ENCODE measurements around the gene WNK2.
A peak's percentile ranks its signal among the peaks of the same experiment; 100 is the strongest.

WNK2 gene

DNA sequence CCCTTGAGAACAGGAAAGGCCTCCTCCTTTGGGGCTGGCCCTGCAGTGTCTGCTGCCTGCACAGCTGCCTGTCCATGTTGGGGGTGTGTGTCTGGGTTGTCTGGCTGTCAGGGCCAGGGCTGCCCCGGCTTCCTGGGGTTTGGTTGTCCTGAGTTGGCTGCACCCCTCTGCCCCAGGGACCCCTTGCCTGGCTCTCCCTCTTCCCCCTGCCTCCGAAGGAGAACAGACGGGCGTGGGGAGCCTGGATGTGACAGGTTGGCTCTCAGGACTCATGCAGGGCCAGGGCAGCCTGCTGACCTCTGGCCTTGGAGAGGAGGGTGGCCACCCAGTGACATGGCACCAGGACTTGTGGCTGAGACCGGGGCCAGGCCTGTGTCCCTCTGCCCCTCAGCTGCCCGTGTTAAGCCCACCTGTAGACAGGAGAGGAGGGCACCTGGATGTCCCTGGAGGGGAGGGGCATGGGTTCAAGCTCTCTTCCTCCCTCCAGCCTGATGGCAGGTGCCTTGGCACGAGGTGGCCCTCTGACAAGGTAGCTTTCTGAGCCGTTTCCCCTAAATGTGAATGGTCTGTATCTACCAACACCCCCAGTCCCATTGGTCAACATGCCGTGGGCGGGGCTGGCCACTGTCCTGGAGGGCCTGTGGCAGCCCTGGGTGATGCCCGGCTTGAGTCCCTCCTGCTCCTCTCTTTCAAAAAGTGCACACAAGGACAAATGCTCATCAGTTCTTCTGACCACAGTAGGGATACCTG, 34.9 kb downstream of the WNK2 start:
- Histone ChIP-seq H3K9me3 (ENCODE audit: control insufficient read depth, insufficient read depth, low read depth, low read length) (no peaks in the 10 kb centered on the region), H3K4me3 (ENCODE audit: low read depth, low read length) (no peak overlapping the region), H3K27ac (ENCODE audit: extremely low read depth, low read depth, low read length) (no peak overlapping the region), H3K36me3 (ENCODE audit: control insufficient read depth in 2 of 2, insufficient read depth in 1 of 2, low read length in 2 of 2) (no peaks in the 10 kb centered on the region), H3K4me1 (ENCODE audit: control insufficient read depth, insufficient read depth, low read length) (peaks cover 5% of the 10 kb centered on the region)
- CTCF ChIA-PET: no interaction called here
- TF ChIP-seq ZFP41 (tag by site-specific recombination; IDR thresholded peaks at IDR 0.05; ENCODE audit: borderline replicate concordance) (no peak), GLI2 (tag by site-specific recombination; IDR thresholded peaks at IDR 0.05; ENCODE audit: borderline replicate concordance, low read depth) (no peak), ZNF561 (tag by site-specific recombination; IDR thresholded peaks at IDR 0.05; ENCODE audit: borderline replicate concordance) (no peak), ZNF624 (tag by site-specific recombination; IDR thresholded peaks at IDR 0.05) (no peak), ZNF133 (tag by site-specific recombination; IDR thresholded peaks at IDR 0.05) (no peak), ZNF558 (tag by site-specific recombination; IDR thresholded peaks at IDR 0.05) (no peak), ZNF658 (tag by site-specific recombination; IDR thresholded peaks at IDR 0.05) (no peak), ZNF48 (tag by site-specific recombination; IDR thresholded peaks at IDR 0.05) (no peak), HOXC10 (CRISPR knock-in tag; IDR thresholded peaks at IDR 0.05) (no peak), REPIN1 (tag by site-specific recombination; IDR thresholded peaks at IDR 0.05; ENCODE audit: low read depth) (no peak), ZNF10 (tag by site-specific recombination; IDR thresholded peaks at IDR 0.05) (no peak), ZSCAN16 (tag by site-specific recombination; IDR thresholded peaks at IDR 0.05) (no peak), WT1 (tag by site-specific recombination; IDR thresholded peaks at IDR 0.05) (no peak), ZNF707 (tag by site-specific recombination; IDR thresholded peaks at IDR 0.05) (no peak)
- TF ChIP-seq, protein P1, sequence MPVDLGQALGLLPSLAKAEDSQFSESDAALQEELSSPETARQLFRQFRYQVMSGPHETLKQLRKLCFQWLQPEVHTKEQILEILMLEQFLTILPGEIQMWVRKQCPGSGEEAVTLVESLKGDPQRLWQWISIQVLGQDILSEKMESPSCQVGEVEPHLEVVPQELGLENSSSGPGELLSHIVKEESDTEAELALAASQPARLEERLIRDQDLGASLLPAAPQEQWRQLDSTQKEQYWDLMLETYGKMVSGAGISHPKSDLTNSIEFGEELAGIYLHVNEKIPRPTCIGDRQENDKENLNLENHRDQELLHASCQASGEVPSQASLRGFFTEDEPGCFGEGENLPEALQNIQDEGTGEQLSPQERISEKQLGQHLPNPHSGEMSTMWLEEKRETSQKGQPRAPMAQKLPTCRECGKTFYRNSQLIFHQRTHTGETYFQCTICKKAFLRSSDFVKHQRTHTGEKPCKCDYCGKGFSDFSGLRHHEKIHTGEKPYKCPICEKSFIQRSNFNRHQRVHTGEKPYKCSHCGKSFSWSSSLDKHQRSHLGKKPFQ (tag by site-specific recombination; IDR thresholded peaks at IDR 0.05): no peak
- POLR2A ChIA-PET: no interaction called here

DNA sequence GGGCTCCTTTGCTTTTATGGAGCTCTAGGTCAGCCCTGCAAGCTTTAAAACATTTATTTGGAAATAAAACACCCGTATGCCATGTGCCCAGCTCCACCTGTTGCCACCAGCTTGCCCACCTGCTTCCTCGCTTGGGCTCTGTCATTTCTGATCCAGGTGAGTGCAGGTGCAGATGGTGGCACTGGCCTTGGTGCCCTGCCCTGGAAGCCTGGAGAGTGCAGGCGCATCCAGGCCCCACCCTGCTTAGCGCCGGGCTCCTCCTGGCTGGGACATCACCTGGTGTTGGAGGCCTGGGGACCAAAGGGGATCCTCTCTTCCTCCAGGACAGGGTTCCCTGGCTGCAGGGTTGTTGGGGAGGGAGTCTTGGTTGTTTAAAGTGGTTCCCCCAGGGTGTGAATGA, 35.8 kb downstream of the WNK2 start:
- POLR2A ChIA-PET: no interaction called here
- H3K36me3 ChIP-seq (ENCODE audit: control insufficient read depth in 2 of 2, insufficient read depth in 1 of 2, low read length in 2 of 2): no peaks in the 10 kb centered on the region
- no peak overlapping the region for H3K27ac ChIP-seq (ENCODE audit: extremely low read depth, low read depth, low read length)
- H3K4me1 ChIP-seq (ENCODE audit: control insufficient read depth, insufficient read depth, low read length): peaks cover 6% of the 10 kb centered on the region
- H3K4me3 ChIP-seq (ENCODE audit: low read depth, low read length): no peak overlapping the region
- CTCF ChIA-PET: no interaction called here
- no peaks in the 10 kb centered on the region for H3K9me3 ChIP-seq (ENCODE audit: control insufficient read depth, insufficient read depth, low read depth, low read length)
- TF ChIP-seq, protein P2, sequence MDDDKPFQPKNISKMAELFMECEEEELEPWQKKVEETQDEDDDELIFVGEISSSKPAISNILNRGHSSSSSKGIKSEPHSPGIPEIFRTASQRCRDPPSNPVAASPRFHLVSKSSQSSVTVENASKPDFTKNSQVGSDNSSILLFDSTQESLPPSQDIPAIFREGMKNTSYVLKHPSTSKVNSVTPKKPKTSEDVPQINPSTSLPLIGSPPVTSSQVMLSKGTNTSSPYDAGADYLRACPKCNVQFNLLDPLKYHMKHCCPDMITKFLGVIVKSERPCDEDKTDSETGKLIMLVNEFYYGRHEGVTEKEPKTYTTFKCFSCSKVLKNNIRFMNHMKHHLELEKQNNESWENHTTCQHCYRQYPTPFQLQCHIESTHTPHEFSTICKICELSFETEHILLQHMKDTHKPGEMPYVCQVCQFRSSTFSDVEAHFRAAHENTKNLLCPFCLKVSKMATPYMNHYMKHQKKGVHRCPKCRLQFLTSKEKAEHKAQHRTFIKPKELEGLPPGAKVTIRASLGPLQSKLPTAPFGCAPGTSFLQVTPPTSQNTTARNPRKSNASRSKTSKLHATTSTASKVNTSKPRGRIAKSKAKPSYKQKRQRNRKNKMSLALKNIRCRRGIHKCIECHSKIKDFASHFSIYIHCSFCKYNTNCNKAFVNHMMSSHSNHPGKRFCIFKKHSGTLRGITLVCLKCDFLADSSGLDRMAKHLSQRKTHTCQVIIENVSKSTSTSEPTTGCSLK (tag by site-specific recombination; IDR thresholded peaks at IDR 0.05): no peak
- peak; percentile 34; the same call in 1 of the 2 replicates for TF ChIP-seq SCRT2 (tag by site-specific recombination; IDR thresholded peaks at IDR 0.05)

DNA sequence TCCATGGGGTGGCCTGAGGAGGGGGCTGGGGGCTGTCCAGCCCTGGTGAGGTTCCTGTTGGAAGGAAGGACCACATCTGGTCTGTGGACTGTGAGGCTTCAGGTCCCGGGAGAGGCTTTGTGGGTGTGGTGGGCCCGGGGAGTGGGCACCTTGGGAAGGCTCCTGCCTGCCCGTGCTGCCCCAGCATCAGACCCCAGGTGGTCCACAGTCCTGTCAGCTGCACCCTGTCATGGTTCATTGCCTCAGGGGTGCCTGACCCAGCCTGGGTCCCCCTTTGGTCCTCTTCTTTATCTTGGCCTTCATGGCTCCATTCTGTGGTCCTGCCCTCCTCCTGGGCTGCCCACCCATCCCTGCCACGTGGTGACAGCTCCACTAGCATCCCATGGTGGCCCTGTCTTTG, 36.7 kb downstream of the WNK2 start:
- no peak overlapping the region for H3K4me3 ChIP-seq (ENCODE audit: low read depth, low read length)
- H3K9me3 ChIP-seq (ENCODE audit: control insufficient read depth, insufficient read depth, low read depth, low read length): no peaks in the 10 kb centered on the region
- POLR2A ChIA-PET: no interaction called here
- no peak overlapping the region for H3K27ac ChIP-seq (ENCODE audit: extremely low read depth, low read depth, low read length)
- H3K36me3 ChIP-seq (ENCODE audit: control insufficient read depth in 2 of 2, insufficient read depth in 1 of 2, low read length in 2 of 2): no peaks in the 10 kb centered on the region
- H3K4me1 ChIP-seq (ENCODE audit: control insufficient read depth, insufficient read depth, low read length): peaks cover 6% of the 10 kb centered on the region
- CTCF ChIA-PET: interaction anchor here (0.5 kb wide), 1 partner anchor 47 kb away, joined by 3 read pairs; no protein-coding TSS in a partner anchor
- TF ChIP-seq, protein P3, sequence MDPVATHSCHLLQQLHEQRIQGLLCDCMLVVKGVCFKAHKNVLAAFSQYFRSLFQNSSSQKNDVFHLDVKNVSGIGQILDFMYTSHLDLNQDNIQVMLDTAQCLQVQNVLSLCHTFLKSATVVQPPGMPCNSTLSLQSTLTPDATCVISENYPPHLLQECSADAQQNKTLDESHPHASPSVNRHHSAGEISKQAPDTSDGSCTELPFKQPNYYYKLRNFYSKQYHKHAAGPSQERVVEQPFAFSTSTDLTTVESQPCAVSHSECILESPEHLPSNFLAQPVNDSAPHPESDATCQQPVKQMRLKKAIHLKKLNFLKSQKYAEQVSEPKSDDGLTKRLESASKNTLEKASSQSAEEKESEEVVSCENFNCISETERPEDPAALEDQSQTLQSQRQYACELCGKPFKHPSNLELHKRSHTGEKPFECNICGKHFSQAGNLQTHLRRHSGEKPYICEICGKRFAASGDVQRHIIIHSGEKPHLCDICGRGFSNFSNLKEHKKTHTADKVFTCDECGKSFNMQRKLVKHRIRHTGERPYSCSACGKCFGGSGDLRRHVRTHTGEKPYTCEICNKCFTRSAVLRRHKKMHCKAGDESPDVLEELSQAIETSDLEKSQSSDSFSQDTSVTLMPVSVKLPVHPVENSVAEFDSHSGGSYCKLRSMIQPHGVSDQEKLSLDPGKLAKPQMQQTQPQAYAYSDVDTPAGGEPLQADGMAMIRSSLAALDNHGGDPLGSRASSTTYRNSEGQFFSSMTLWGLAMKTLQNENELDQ (tag by site-specific recombination; IDR thresholded peaks at IDR 0.05; ENCODE audit: low read depth): no peak
- TF ChIP-seq ZNF530 (tag by site-specific recombination; IDR thresholded peaks at IDR 0.05; ENCODE audit: low read depth) (no peak), ZNF701 (tag by site-specific recombination; IDR thresholded peaks at IDR 0.05) (no peak), ZNF112 (tag by site-specific recombination; IDR thresholded peaks at IDR 0.05) (no peak), RBAK (tag by site-specific recombination; IDR thresholded peaks at IDR 0.05) (no peak), ZNF394 (tag by site-specific recombination; IDR thresholded peaks at IDR 0.05; ENCODE audit: borderline replicate concordance) (no peak), ZBTB20 (tag by site-specific recombination; IDR thresholded peaks at IDR 0.05) (no peak), ZNF747 (tag by site-specific recombination; IDR thresholded peaks at IDR 0.05) (no peak)
- TF ChIP-seq, protein P4, sequence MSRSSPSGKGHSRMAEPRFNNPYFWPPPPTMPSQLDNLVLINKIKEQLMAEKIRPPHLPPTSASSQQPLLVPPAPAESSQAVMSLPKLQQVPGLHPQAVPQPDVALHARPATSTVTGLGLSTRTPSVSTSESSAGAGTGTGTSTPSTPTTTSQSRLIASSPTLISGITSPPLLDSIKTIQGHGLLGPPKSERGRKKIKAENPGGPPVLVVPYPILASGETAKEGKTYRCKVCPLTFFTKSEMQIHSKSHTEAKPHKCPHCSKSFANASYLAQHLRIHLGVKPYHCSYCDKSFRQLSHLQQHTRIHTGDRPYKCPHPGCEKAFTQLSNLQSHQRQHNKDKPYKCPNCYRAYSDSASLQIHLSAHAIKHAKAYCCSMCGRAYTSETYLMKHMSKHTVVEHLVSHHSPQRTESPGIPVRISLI (tag by site-specific recombination; IDR thresholded peaks at IDR 0.05): no peak

Measured in HEK293 (cell line).